H1 (cell line): ENCODE measurements around the gene EFHC1. TPM values are rescaled to one million over a fixed set of nuclear protein-coding genes. Genes with fewer than 3 reads are reported as not detected.

Source experiments
- CTCF ChIA-PET: fragments of 300-600 bp; sonication (Branson Sonifier 250); formaldehyde crosslinking; loops from one replicate; lab custom pipeline; 2021; ENCODE audit not compliant: partially characterized antibody; lab: Charles Lee
- POLR2A ChIA-PET: fragments of 300-600 bp; sonication (Branson Sonifier 250); formaldehyde crosslinking; loops from one replicate; lab custom pipeline; 2021; ENCODE audit warnings: inconsistent platforms; ENCODE audit not compliant: partially characterized antibody; lab: Charles Lee
- DNase-seq, 2 experiments: peaks; one replicate each; pipeline versions ENCODE4 v3.0.0 to v3.0.0-alpha.2; 2010 to 2022; ENCODE audit warnings: low spot score in 2 of 2, low read depth in 1 of 2, mixed read lengths in 1 of 2
- FAIRE-seq: peaks from 2 replicates; lab custom pipeline; 2011; peaks lifted over from hg19 to GRCh38; lab: Jason Lieb, UNC
- H2AFZ ChIP-seq: 2 replicates; pipeline ENCODE4 v1.8.1; 2012; ENCODE audit warnings: low read length, inconsistent platforms
- H2AK5ac ChIP-seq: 2 replicates; pipeline ENCODE4 v1.6.1; 2013; ENCODE audit warnings: low read depth, low read length
- H2BK120ac ChIP-seq: replicated peaks from 2 replicates; pipeline ENCODE3; 2013; ENCODE audit warnings: low read depth, low read length, inconsistent platforms
- H2BK12ac ChIP-seq: 2 replicates; pipeline ENCODE4 v1.6.1; 2013; ENCODE audit warnings: low read depth, low read length
- H2BK15ac ChIP-seq: 2 replicates; pipeline ENCODE4 v1.6.1; 2013; ENCODE audit warnings: low read length
- H2BK20ac ChIP-seq: 2 replicates; pipeline ENCODE4 v1.6.1; 2013; ENCODE audit warnings: low read length
- H2BK5ac ChIP-seq: 2 replicates; pipeline ENCODE4 v1.6.1; 2013; ENCODE audit warnings: low read depth, low read length
- H3K14ac ChIP-seq: 2 replicates; pipeline ENCODE4 v1.6.1; 2013; ENCODE audit warnings: inconsistent platforms; ENCODE audit not compliant: insufficient read length
- H3K18ac ChIP-seq: 2 replicates; pipeline ENCODE4 v1.6.1; 2013; ENCODE audit warnings: low read length; ENCODE audit errors: extremely low read depth
- H3K23ac ChIP-seq: 2 replicates; pipeline ENCODE4 v1.6.1; 2013; ENCODE audit warnings: inconsistent platforms; ENCODE audit not compliant: insufficient read length
- H3K23me2 ChIP-seq: 2 replicates; pipeline ENCODE4 v1.6.1; 2013; ENCODE audit warnings: low read depth, low read length
- H3K27ac ChIP-seq: 2 replicates; pipeline ENCODE4 v1.6.1; 2011; ENCODE audit warnings: low read depth, low read length, inconsistent platforms
- H3K27me3 ChIP-seq, 4 experiments: replicated peaks in 1 of 4; 1 replicate in 1 of 4; 2 replicates in 3 of 4; pipeline versions ENCODE4 v1.6.1 to v1.8.1; 2011 to 2013; ENCODE audit warnings: low read length in 3 of 4, mild to moderate bottlenecking in 3 of 4, inconsistent platforms in 2 of 4, mixed read lengths in 2 of 4, moderate library complexity in 1 of 4; ENCODE audit not compliant: control insufficient read depth in 3 of 4, insufficient read depth in 3 of 4; ENCODE audit errors: extremely low read depth in 1 of 4
- H3K36me3 ChIP-seq, 4 experiments: 2 replicates each; pipeline versions ENCODE4 v1.6.1 to v1.8.1; 2011 to 2013; ENCODE audit warnings: mild to moderate bottlenecking in 4 of 4, low read length in 3 of 4, moderate library complexity in 2 of 4, control low read depth in 1 of 4, inconsistent platforms in 1 of 4; ENCODE audit not compliant: insufficient read depth in 4 of 4, control insufficient read depth in 2 of 4
- H3K4ac ChIP-seq: replicated peaks from 2 replicates; pipeline ENCODE3; 2013; ENCODE audit warnings: low read length, low read depth, mixed read lengths, inconsistent platforms; ENCODE audit not compliant: insufficient read length
- H3K4me1 ChIP-seq, 4 experiments: replicated peaks in 1 of 4; 1 replicate in 1 of 4; 2 replicates in 3 of 4; pipeline versions ENCODE4 v1.6.1 to v1.8.1; 2011 to 2013; ENCODE audit warnings: low read length in 3 of 4, inconsistent platforms in 2 of 4, mixed read lengths in 1 of 4; ENCODE audit not compliant: insufficient read depth in 4 of 4, control insufficient read depth in 3 of 4
- H3K4me2 ChIP-seq, 2 experiments: 2 replicates each; pipeline versions ENCODE4 v1.6.1 to v1.8.1; 2011 to 2013; ENCODE audit warnings: low read depth in 2 of 2, low read length in 2 of 2, control low read depth in 1 of 2, inconsistent platforms in 1 of 2, mild to moderate bottlenecking in 1 of 2; ENCODE audit not compliant: insufficient read depth in 1 of 2
- H3K4me3 ChIP-seq, 4 experiments: fragments of 200-600, 300-600 bp in 1 of 4; sonication (generic), shearing (Covaris generic), sonication (Bioruptor Twin) in 1 of 4; 2 replicates each; pipeline versions ENCODE4 v1.5.1 to v1.8.1; 2011 to 2016; ENCODE audit warnings: low read length in 4 of 4, low read depth in 3 of 4, control low read depth in 2 of 4, inconsistent platforms in 2 of 4, mild to moderate bottlenecking in 2 of 4, mixed read lengths in 1 of 4, moderate library complexity in 1 of 4; ENCODE audit not compliant: insufficient read depth in 2 of 4; ENCODE audit errors: extremely low read depth in 1 of 4
- H3K56ac ChIP-seq: replicated peaks from 2 replicates; pipeline ENCODE3; 2013; ENCODE audit warnings: low read depth, mild to moderate bottlenecking, mixed read lengths, low read length, inconsistent platforms; ENCODE audit not compliant: insufficient read length
- H3K79me1 ChIP-seq: 2 replicates; pipeline ENCODE4 v1.6.1; 2013; ENCODE audit warnings: low read depth, low read length, control low read depth
- H3K79me2 ChIP-seq, 2 experiments: 2 replicates each; pipeline versions ENCODE4 v1.6.1 to v1.8.1; 2012 to 2013; ENCODE audit warnings: low read length in 2 of 2, mild to moderate bottlenecking in 2 of 2, inconsistent platforms in 1 of 2; ENCODE audit not compliant: insufficient read depth in 2 of 2, control insufficient read depth in 1 of 2
- H3K9ac ChIP-seq, 4 experiments: replicated peaks in 1 of 4; 1 replicate in 1 of 4; 2 replicates in 3 of 4; pipeline versions ENCODE4 v1.6.1 to v1.8.1; 2011 to 2013; ENCODE audit warnings: low read depth in 3 of 4, low read length in 3 of 4, control low read depth in 2 of 4, mild to moderate bottlenecking in 2 of 4, moderate library complexity in 2 of 4, inconsistent platforms in 1 of 4; ENCODE audit errors: extremely low read depth in 1 of 4
- H3K9me3 ChIP-seq, 2 experiments: 2 replicates each; pipeline versions ENCODE4 v1.6.1 to v1.8.1; 2012 to 2013; ENCODE audit warnings: mild to moderate bottlenecking in 2 of 2, moderate library complexity in 2 of 2, control low read depth in 1 of 2, inconsistent platforms in 1 of 2, low read depth in 1 of 2, low read length in 1 of 2, mixed read lengths in 1 of 2; ENCODE audit not compliant: insufficient read depth in 2 of 2
- H4K20me1 ChIP-seq, 2 experiments: replicated peaks in 1 of 2; 2 replicates each; pipeline versions ENCODE3 to v1.8.1; 2011 to 2013; ENCODE audit warnings: inconsistent platforms in 2 of 2, low read length in 2 of 2, mild to moderate bottlenecking in 1 of 2; ENCODE audit not compliant: insufficient read depth in 2 of 2, control insufficient read depth in 1 of 2
- H4K5ac ChIP-seq: 2 replicates; pipeline ENCODE4 v1.6.1; 2013; ENCODE audit warnings: low read length, low read depth, mixed read lengths, inconsistent platforms; ENCODE audit not compliant: insufficient read length
- H4K8ac ChIP-seq: 2 replicates; pipeline ENCODE4 v1.8.0; 2013; ENCODE audit warnings: mild to moderate bottlenecking, moderate library complexity, low read length, inconsistent platforms; ENCODE audit not compliant: insufficient read depth; ENCODE audit errors: extremely low read depth
- H4K91ac ChIP-seq: replicated peaks from 2 replicates; pipeline ENCODE3; 2013; ENCODE audit warnings: low read length, mixed read lengths, inconsistent platforms; ENCODE audit not compliant: insufficient read length
- KDM5A ChIP-seq: fragments of 200-600 bp; IDR thresholded peaks from 2 replicates; pipeline ENCODE4 v1.7.1; 2012; ENCODE audit warnings: mild to moderate bottlenecking, low read length, inconsistent platforms, mixed read lengths
- TEAD4 ChIP-seq: IDR thresholded peaks from 2 replicates; pipeline ENCODE4 v1.6.1; 2012; ENCODE audit warnings: low read depth, low read length, inconsistent platforms, mixed read lengths
- WGBS, 2 experiments: shearing (Covaris generic) in 1 of 2; methylation state at CpG; one replicate each; pipeline versions ENCODE4 v1.1.6 to v1.1.7; 2013 to 2015; ENCODE audit warnings: low lambda C conversion rate in 2 of 2, mixed read lengths in 2 of 2, inconsistent platforms in 1 of 2, low coverage in 1 of 2, missing lambda C conversion rate in 1 of 2; ENCODE audit not compliant: insufficient replicate concordance in 2 of 2, insufficient coverage in 1 of 2, insufficient read length in 1 of 2; ENCODE audit errors: extremely low coverage in 1 of 2, missing lambda C conversion rate in 1 of 2; 5-methylcytosine and 5-hydroxymethylcytosine counted together
- polyA plus RNA-seq, 7 experiments: library from polyadenylated mRNA; depleted of rRNA in 3 of 7; stranded (reverse) in 5 of 7; unstranded in 2 of 7; fragments of >200 nt in 5 of 7; fragments of 200-250 nt in 2 of 7; gene quantifications; 1 replicate in 5 of 7; 2 replicates in 1 of 7; 4 replicates in 1 of 7; pipeline versions ENCODE4 v1.2.1 to v1.2.3, GENCODE V29; 2011 to 2013; ENCODE audit warnings: missing spikeins in 2 of 7, mixed read lengths in 2 of 7
- total RNA-seq: library from RNA; stranded (reverse); fragmentation: NEBNext Ultra II Directional; extraction: Animal tissue kit (Norgen Biotek cat#: 25700); gene quantifications from 2 replicates; pipeline ENCODE4 v1.2.1, GENCODE V29; 2021

EFHC1 gene
- total and polyA plus RNA-seq, 2 of the 8 experiments (the other 6 are each of a cell fraction or from before 2014, with no cell fraction given), result 10.5 to 16.4 TPM

DNA sequence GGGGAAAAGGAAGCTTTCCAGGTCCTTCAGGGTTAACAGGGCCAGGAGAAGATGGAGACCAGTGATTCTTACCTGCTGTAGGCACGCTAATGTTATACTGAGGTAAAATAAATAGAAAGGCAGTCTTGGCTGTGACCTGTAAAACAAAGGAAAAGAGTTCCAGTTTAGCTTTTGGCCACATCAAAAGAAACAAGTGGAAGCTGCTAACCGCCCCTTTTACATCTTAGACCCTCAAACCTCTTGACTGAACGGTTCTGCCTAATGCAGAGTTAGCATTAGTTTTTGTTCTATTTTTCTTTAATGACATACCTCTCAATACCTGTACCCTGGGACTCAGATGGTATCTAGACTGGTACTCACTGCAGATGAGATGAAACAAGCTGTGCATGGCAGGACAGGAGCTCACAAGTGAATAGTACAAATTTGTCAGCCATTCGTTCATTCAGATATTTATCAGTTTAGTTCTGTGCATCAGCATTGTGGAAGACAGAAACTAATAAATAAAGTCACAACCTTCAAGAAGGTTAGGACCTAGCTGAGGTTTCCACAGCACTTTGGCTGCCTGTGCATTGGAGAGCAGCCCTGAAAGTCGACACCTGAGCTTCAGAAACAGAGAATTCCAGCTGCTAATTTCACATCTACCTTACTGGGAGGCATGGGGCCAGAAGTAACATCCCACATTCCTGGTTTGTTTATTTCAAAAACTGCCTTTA lies 115.7 kb downstream of the EFHC1 start:
- no peak overlapping the region for H3K23ac ChIP-seq
- no peaks in the 10 kb centered on the region for H4K20me1 ChIP-seq
- no peak for DNase-seq
- no peak overlapping the region for H3K9ac ChIP-seq
- ChIA-PET CTCF (interaction anchor here (0.6 to 7.7 kb wide), 14 partner anchors 8 to 407 kb away, joined by 3 to 49 read pairs (median 3); no protein-coding TSS in a partner anchor), POLR2A (interaction anchor here (1.2 to 2.0 kb wide), 2 partner anchors 8 to 11 kb away, joined by 4 to 5 read pairs; no protein-coding TSS in a partner anchor)
- H3K27ac ChIP-seq, result no peak overlapping the region
- no peak overlapping the region for H2BK20ac ChIP-seq
- no peak overlapping the region for H4K5ac ChIP-seq
- peaks cover 0 to 5% of the 10 kb centered on the region in 2 experiments; a peak in 3 of 4 replicates for H3K79me2 ChIP-seq
- H4K8ac ChIP-seq, result no peak overlapping the region
- H3K4me3 ChIP-seq, result no peak overlapping the region
- no peaks in the 10 kb centered on the region for H3K27me3 ChIP-seq
- H2BK120ac ChIP-seq, result no peak overlapping the region
- no peak overlapping the region for H2BK12ac ChIP-seq
- WGBS, 2 experiments, result 87% methylated on average over 5 of the region's 5 CpGs; no CpG with 5 or more reads in 1 of the 2 experiments
- H3K14ac ChIP-seq, result no peak overlapping the region
- FAIRE-seq, result no peak
- H2AK5ac ChIP-seq, result no peak overlapping the region
- H3K4me1 ChIP-seq, result peaks cover 2 to 11% (median 7%) of the 10 kb centered on the region in 4 experiments; a peak in 5 of 7 replicates
- no peak for TF ChIP-seq KDM5A
- TF ChIP-seq TEAD4, result 0 out of 2 replicates have a peak, but pooled peaks have one; percentile 18
- no peak overlapping the region for H3K56ac ChIP-seq
- no peak overlapping the region for H2AFZ ChIP-seq
- H3K9me3 ChIP-seq, result no peaks in the 10 kb centered on the region
- H2BK15ac ChIP-seq, result no peak overlapping the region
- H3K4me2 ChIP-seq, result 0 out of 4 replicates have a peak overlapping the region, but pooled peaks of 1 of the 2 experiments have one; percentile 8
- H3K18ac ChIP-seq, result no peak overlapping the region
- H3K4ac ChIP-seq, result no peak overlapping the region
- H2BK5ac ChIP-seq, result no peak overlapping the region
- no peak overlapping the region for H4K91ac ChIP-seq
- peaks cover 0 to 4% (median 2%) of the 10 kb centered on the region in 4 experiments; a peak in 1 of 8 replicates for H3K36me3 ChIP-seq
- H3K79me1 ChIP-seq, result 0 out of 2 replicates have a peak, but pooled peaks cover 2% of the 10 kb centered on the region
- no peaks in the 10 kb centered on the region for H3K23me2 ChIP-seq
